ENCODE measurements around the gene ELL.
"Not testable (repeated sequence)": the region's sequence is repeated elsewhere in the genome, so short reads cannot be mapped to it uniquely, and the experiment has no call there.

The ELL gene

DNA sequence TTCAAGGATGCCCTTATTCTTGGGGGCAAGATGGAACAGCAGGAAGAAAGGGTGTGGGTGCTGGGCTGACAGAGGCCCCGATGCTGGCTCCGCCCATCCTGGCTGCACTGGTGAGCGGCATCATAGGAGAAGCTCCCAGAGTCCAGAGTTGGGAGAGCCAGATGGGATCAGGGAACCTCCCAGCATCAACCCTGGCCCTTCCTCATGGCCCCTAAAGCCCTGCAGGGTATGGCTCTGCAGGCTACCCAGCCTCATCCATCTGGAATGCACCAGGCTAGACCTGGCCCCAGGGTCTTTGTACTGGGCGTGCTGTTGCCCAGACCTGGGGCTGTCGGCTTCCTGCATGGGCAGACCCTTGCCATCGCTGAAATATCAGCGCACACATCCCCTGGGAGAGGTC, 7.9 kb upstream of the ELL start:
- DNase-seq: no peak

- no peak for DNase-seq
Observed at GRCh38 chr19:18526316-18526715, 4.4 kb upstream of the ELL start.

GRCh38 chr19:18523841-18524240, 2.0 kb upstream of the ELL start:
- no peak for DNase-seq

- DNase-seq: not testable (repeated sequence)
Observed at GRCh38 chr19:18522862-18523440, 1.1 kb upstream of the ELL start.

GRCh38 chr19:18522124-18522861, 423 bp upstream of the ELL start:
- peak; percentile 100 for DNase-seq

DNA sequence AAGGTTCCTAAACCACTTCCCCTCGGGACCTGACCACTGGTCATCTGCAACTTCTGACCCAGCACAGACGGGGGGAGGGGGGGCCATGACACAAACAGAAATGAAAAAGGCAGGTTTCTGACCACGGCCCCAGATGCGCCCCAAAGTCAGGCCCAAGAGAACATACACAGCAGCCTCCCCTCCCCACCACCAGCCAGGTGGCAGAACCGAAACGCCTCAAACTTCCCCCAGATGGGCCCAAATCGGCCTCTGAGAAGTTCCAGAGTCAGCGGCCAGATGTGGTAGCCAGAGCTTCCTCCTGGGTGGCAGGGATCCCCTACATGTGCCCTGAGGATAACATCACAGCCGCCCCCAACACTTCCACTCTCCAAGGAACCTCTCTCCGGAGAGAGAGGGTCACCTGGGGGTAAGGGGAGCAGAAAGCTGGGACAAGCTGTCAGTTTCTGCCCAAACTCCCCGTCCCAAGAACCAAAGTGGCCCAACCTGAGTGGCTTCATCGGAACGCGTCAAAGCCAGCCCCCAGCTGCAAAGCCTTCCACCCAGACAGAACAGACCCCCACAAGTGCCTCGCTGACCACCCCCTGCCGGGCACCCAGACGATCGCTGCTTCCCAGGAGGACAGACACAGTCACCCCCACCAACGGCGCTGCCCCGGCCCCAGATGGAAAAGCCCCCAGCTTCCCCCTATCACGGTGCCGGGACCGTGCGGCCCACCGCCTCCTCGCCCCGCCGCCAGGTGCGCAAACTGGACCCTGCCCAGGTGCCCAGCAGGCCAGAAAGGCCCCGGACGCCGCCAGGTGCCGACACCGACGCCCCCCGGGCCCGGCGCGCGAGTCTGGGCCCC, 800 bp downstream of the ELL start:
- DNase-seq: no peak

DNA sequence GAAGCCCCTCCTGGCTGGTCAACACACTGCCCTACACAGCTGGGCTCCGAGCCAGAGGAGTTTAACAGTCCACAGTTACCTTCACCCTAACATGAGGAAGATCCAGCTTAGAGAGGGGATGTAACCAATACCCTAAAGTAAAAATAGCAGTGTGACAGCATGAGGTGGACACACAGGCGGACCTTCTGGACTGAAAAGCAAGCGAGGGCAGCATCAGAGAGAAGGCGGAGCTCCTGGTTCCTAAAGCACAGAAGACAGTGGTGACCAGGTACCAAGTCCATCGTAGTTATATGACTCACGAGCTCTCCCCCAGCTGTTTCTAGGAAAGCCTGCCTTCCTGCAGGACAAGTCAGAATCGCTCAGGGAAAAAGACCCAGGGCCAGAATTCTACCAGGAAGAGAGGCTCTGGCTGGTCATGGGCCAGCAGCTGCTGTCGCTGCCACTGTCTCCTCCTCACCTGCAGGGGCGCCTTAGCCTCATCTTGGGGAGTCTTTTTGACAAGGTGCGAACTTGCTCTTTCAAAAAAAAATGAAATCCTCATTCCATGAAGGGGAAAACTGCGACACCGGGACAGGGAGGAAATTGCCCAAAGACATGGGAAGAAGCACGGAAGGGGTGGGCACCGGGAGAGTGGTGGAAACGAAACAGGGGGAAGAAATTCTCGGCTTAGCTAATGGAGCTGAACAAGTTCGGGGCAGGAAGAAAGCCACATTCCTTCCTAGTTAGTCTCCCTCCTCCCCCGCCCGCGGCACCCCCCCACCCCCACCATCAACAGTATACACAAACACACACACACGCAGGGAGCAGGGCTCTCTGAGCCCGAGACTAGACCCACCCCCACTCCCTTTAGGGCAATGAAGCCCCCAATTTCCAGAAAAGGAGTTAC, 1.7 kb downstream of the ELL start:
- DNase-seq: peak; percentile 64

GRCh38 chr19:18518639-18519038, 3.2 kb downstream of the ELL start:
- no peak for DNase-seq

GRCh38 chr19:18517606-18518005, 4.3 kb downstream of the ELL start:
- no peak for DNase-seq

- no peak for DNase-seq
Observed at GRCh38 chr19:18515959-18516358, 5.9 kb downstream of the ELL start.

- DNase-seq: peak; percentile 65
Observed at GRCh38 chr19:18514800-18515682, 6.8 kb downstream of the ELL start.

DNA sequence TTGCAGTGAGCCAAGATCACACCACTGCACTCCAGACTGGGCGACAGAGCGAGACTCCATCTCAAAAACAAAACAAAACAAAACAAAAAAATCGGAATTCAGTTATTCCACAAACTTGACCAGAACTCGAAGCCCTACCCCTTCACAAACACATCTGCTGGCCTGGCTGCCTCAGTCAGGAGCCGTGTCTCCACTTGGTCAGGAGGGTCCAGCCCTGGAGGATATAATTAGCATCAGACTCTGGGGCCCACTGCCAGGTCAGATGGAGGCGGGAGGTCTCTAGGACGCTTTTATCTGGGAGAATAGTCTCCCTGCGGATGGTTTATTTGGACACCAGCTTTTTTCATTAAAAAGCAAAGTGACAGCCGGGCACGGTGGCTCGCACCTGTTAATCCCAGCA, 8.0 kb downstream of the ELL start:
- DNase-seq: no peak

DNA sequence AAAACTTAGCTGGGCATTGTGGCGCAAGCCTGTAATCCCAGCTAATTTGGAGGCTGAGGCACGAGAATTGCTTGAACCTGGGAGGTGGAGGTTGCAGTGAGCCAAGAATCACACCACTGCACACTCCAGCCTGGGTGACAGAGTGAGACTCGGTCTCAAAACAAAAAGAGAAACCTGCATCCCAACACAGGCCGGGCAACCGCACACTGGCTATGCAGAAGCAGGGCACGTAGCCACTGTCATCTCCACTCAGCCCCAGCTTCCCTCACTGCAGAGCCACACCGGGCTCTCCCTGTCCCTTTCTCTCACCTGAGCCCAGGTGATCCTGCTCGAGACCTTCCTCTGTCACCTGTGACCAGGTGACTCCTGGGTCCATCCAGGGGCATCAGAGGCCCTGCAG, 11.7 kb downstream of the ELL start:
- DNase-seq: no peak

DNA sequence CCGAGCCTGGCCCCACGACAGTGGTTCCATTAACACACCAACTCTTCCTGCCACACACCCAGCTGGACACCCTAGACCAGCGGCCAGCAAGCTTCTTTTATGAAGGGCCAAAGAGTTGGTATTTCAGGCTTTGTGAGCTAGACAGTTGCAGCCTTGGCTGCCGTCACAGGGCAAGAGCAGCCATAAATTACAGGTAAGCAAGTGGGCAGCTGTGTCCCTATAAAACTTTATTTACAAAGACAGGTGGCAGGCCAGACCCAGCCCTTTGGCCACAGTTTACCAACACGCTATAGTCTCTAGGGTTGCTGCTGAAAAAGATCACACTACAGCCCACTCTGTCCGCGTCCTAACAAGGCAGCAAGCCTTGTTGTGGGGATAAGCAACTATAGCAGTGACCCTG, 13.3 kb downstream of the ELL start:
- DNase-seq: no peak

- no peak for DNase-seq
Observed at GRCh38 chr19:18507727-18508440, 14.0 kb downstream of the ELL start.

DNA sequence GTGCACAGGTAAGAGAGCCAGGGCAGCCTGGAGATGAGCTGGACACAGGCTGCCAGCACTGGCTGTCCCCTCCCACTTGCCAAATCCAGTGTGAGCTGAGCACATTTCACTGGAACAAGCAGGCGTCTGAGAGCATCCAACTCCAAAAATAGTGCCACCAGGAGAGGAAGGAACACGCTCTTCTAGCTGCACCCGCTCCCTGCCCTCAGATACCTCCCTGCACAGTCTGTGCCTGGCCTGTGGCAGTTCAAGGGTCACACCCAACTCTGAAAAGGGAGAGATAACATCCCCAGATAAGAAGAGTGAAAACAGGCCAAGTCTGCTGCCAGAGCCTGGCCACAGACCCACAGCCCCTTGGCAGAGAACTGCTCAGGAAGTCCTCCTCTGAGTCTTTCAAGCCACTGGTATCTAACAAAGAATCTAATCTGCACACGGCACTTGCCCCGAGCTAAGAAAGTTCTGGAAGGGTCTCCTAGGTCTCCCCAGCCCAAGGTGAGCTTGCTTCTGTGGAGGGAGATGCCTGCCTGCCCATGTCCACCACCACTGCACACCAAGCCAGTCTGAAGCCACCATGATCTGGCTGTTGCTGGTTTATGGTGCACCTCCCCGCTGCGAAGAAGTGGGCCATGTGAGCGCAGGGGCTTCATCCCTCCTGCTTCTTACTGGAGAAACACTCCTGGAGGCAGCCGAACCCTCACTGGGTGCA, 14.7 kb downstream of the ELL start:
- peak; percentile 62 for DNase-seq

- peak; percentile 53 for DNase-seq
Observed at GRCh38 chr19:18506101-18506930, 15.6 kb downstream of the ELL start.

GRCh38 chr19:18504886-18505610, 16.8 kb downstream of the ELL start:
- no peak for DNase-seq
